ENCODE results near the gene GPC3.

The GPC3 gene

GRCh38 chrX:133633950-133634349 lies 351.4 kb downstream of the GPC3 start:
- H2BK15ac ChIP-seq (ENCODE audit: low read length), result no peak overlapping the region
- no peak overlapping the region for H3K9ac ChIP-seq (ENCODE audit: low read depth, low read length, poor library complexity)
- WGBS, 2 donors (ENCODE audit: extremely low coverage in 2 of 2, insufficient read length in 2 of 2, insufficient replicate concordance in 1 of 2), result no CpG with 5 or more reads among the region's 1 CpG
- no peaks in the 10 kb centered on the region for H3K27me3 ChIP-seq (ENCODE audit: control insufficient read depth in 3 of 3, insufficient read depth in 3 of 3, low read depth in 1 of 3, low read length in 3 of 3)
- H2BK12ac ChIP-seq (ENCODE audit: low read length), result no peak overlapping the region
- no peak overlapping the region for H4K8ac ChIP-seq (ENCODE audit: low read depth, low read length)
- no peak overlapping the region for H3K4me2 ChIP-seq (ENCODE audit: insufficient read depth, low read length, poor library complexity, severe bottlenecking)
- H3K9me3 ChIP-seq (replicated peaks in 1 of 2; ENCODE audit: control insufficient read depth in 2 of 2, insufficient read depth in 1 of 2, low read depth in 1 of 2, low read length in 2 of 2), result no peaks in the 10 kb centered on the region
- H2BK120ac ChIP-seq (ENCODE audit: low read depth, low read length), result no peak overlapping the region
- no peaks in the 10 kb centered on the region for H3K4me1 ChIP-seq (ENCODE audit: control insufficient read depth in 2 of 2, insufficient read depth in 1 of 2, low read depth in 1 of 2, low read length in 2 of 2)
- H3K36me3 ChIP-seq (replicated peaks in 1 of 2; ENCODE audit: control insufficient read depth in 2 of 2, insufficient read depth in 2 of 2, low read length in 2 of 2), result no peaks in the 10 kb centered on the region
- H3K18ac ChIP-seq (ENCODE audit: low read length), result no peak overlapping the region
- H3K79me1 ChIP-seq (ENCODE audit: low read depth, low read length), result no peaks in the 10 kb centered on the region
- no peak overlapping the region for H3K27ac ChIP-seq (replicated peaks; ENCODE audit: low read length)
- no peak for DNase-seq (ENCODE audit: low spot score)
- H2AK5ac ChIP-seq (ENCODE audit: low read depth, low read length), result no peak overlapping the region
- no peak overlapping the region for H3K4ac ChIP-seq (ENCODE audit: low read length)
- H4K91ac ChIP-seq (ENCODE audit: low read depth, low read length, poor library complexity), result no peak overlapping the region
- H3K14ac ChIP-seq (ENCODE audit: low read length), result no peak overlapping the region
- H3K4me3 ChIP-seq (ENCODE audit: low read length in 2 of 2), result no peak overlapping the region
- no peak overlapping the region for H3K23ac ChIP-seq (ENCODE audit: low read depth, low read length, poor library complexity)
- no peak overlapping the region for H2AFZ ChIP-seq (ENCODE audit: low read length)
- H2BK5ac ChIP-seq (ENCODE audit: low read length), result no peak overlapping the region

GRCh38 chrX:133633162-133633561 lies 352.2 kb downstream of the GPC3 start:
- no peak overlapping the region for H3K14ac ChIP-seq (ENCODE audit: low read length)
- no peak overlapping the region for H3K4ac ChIP-seq (ENCODE audit: low read length)
- no peak overlapping the region for H4K8ac ChIP-seq (ENCODE audit: low read depth, low read length)
- no peaks in the 10 kb centered on the region for H3K27me3 ChIP-seq (ENCODE audit: control insufficient read depth in 3 of 3, insufficient read depth in 3 of 3, low read depth in 1 of 3, low read length in 3 of 3)
- H3K23ac ChIP-seq (ENCODE audit: low read depth, low read length, poor library complexity), result no peak overlapping the region
- H3K9me3 ChIP-seq (replicated peaks in 1 of 2; ENCODE audit: control insufficient read depth in 2 of 2, insufficient read depth in 1 of 2, low read depth in 1 of 2, low read length in 2 of 2), result no peaks in the 10 kb centered on the region
- H4K91ac ChIP-seq (ENCODE audit: low read depth, low read length, poor library complexity), result no peak overlapping the region
- H2BK120ac ChIP-seq (ENCODE audit: low read depth, low read length), result no peak overlapping the region
- no peak overlapping the region for H3K4me2 ChIP-seq (ENCODE audit: insufficient read depth, low read length, poor library complexity, severe bottlenecking)
- H3K9ac ChIP-seq (ENCODE audit: low read depth, low read length, poor library complexity), result no peak overlapping the region
- no peaks in the 10 kb centered on the region for H3K36me3 ChIP-seq (replicated peaks in 1 of 2; ENCODE audit: control insufficient read depth in 2 of 2, insufficient read depth in 2 of 2, low read length in 2 of 2)
- no peak overlapping the region for H2BK12ac ChIP-seq (ENCODE audit: low read length)
- H3K4me1 ChIP-seq (ENCODE audit: control insufficient read depth in 2 of 2, insufficient read depth in 1 of 2, low read depth in 1 of 2, low read length in 2 of 2), result no peaks in the 10 kb centered on the region
- no peak overlapping the region for H2AFZ ChIP-seq (ENCODE audit: low read length)
- H3K18ac ChIP-seq (ENCODE audit: low read length), result no peak overlapping the region
- DNase-seq (ENCODE audit: low spot score), result no peak
- no peaks in the 10 kb centered on the region for H3K79me1 ChIP-seq (ENCODE audit: low read depth, low read length)
- no peak overlapping the region for H3K27ac ChIP-seq (replicated peaks; ENCODE audit: low read length)
- no peak overlapping the region for H3K4me3 ChIP-seq (ENCODE audit: low read length in 2 of 2)
- H2BK5ac ChIP-seq (ENCODE audit: low read length), result no peak overlapping the region
- no peak overlapping the region for H2BK15ac ChIP-seq (ENCODE audit: low read length)
- no peak overlapping the region for H2AK5ac ChIP-seq (ENCODE audit: low read depth, low read length)

DNA sequence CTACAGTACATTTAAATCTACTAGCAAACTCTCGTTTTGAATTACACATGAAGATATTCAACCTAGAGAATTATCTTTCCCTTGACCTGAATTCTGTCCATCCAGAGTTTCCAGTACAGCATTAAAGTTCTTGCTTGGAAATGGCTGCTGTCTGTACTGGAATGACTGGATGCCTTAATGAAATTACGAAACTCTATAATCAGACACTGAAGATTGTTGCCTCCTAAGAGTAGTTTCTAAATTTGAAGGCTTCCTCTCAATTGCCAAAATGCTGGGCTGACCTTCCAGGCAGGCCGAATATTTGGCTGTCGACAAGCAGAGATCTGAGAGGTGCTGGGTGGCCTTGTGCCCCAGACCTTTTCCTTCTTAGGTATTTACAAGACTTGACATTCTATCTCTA lies 355.0 kb downstream of the GPC3 start:
- Histone ChIP-seq H3K9ac (ENCODE audit: low read depth, low read length, poor library complexity) (no peak overlapping the region), H3K18ac (ENCODE audit: low read length) (no peak overlapping the region), H4K91ac (ENCODE audit: low read depth, low read length, poor library complexity) (no peak overlapping the region), H3K9me3 (replicated peaks in 1 of 2; ENCODE audit: control insufficient read depth in 2 of 2, insufficient read depth in 1 of 2, low read depth in 1 of 2, low read length in 2 of 2) (no peaks in the 10 kb centered on the region), H3K79me1 (ENCODE audit: low read depth, low read length) (no peaks in the 10 kb centered on the region), H2AFZ (ENCODE audit: low read length) (no peak overlapping the region), H2AK5ac (ENCODE audit: low read depth, low read length) (no peak overlapping the region), H3K23ac (ENCODE audit: low read depth, low read length, poor library complexity) (no peak overlapping the region), H3K4me1 (ENCODE audit: control insufficient read depth in 2 of 2, insufficient read depth in 1 of 2, low read depth in 1 of 2, low read length in 2 of 2) (no peaks in the 10 kb centered on the region), H2BK5ac (ENCODE audit: low read length) (no peak overlapping the region), H3K27me3 (ENCODE audit: control insufficient read depth in 3 of 3, insufficient read depth in 3 of 3, low read depth in 1 of 3, low read length in 3 of 3) (no peaks in the 10 kb centered on the region), H2BK12ac (ENCODE audit: low read length) (no peak overlapping the region), H3K4me2 (ENCODE audit: insufficient read depth, low read length, poor library complexity, severe bottlenecking) (no peak overlapping the region), H3K4me3 (ENCODE audit: low read length in 2 of 2) (no peak overlapping the region), H3K4ac (ENCODE audit: low read length) (no peak overlapping the region), H3K14ac (ENCODE audit: low read length) (no peak overlapping the region), H2BK120ac (ENCODE audit: low read depth, low read length) (no peak overlapping the region), H4K8ac (ENCODE audit: low read depth, low read length) (no peak overlapping the region), H2BK15ac (ENCODE audit: low read length) (no peak overlapping the region), H3K27ac (replicated peaks; ENCODE audit: low read length) (no peak overlapping the region), H3K36me3 (replicated peaks in 1 of 2; ENCODE audit: control insufficient read depth in 2 of 2, insufficient read depth in 2 of 2, low read length in 2 of 2) (no peaks in the 10 kb centered on the region)
- no CpG with 5 or more reads among the region's 4 CpGs for WGBS, 2 donors (ENCODE audit: extremely low coverage in 2 of 2, insufficient read length in 2 of 2, insufficient replicate concordance in 1 of 2)
- DNase-seq (ENCODE audit: low spot score), result no peak

DNA sequence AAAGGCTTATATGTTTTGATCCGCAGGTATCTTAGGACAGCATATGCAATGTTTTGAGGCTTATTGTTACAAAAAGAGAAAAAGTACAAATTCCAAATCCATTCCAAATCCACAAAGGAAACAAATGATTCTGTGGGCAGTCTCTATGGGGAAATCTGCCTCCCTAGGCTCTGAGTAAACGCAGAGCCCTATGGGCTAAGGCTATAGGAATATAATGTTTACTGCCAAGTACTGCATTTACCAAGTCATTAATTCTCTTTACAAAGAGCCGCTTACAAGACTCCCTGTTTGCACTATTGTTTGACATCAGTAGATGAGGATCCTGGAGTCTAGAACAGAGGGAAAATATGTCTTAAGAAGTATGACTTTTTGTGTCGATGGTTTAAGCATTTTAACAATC lies 357.7 kb downstream of the GPC3 start:
- H3K18ac ChIP-seq (ENCODE audit: low read length), result no peak overlapping the region
- H3K36me3 ChIP-seq (replicated peaks in 1 of 2; ENCODE audit: control insufficient read depth in 2 of 2, insufficient read depth in 2 of 2, low read length in 2 of 2), result no peaks in the 10 kb centered on the region
- no peak overlapping the region for H3K27ac ChIP-seq (replicated peaks; ENCODE audit: low read length)
- no peak overlapping the region for H2AK5ac ChIP-seq (ENCODE audit: low read depth, low read length)
- H4K91ac ChIP-seq (ENCODE audit: low read depth, low read length, poor library complexity), result no peak overlapping the region
- no peaks in the 10 kb centered on the region for H3K27me3 ChIP-seq (ENCODE audit: control insufficient read depth in 3 of 3, insufficient read depth in 3 of 3, low read depth in 1 of 3, low read length in 3 of 3)
- no peak overlapping the region for H2BK15ac ChIP-seq (ENCODE audit: low read length)
- H3K4me2 ChIP-seq (ENCODE audit: insufficient read depth, low read length, poor library complexity, severe bottlenecking), result no peak overlapping the region
- no peak overlapping the region for H2BK120ac ChIP-seq (ENCODE audit: low read depth, low read length)
- H3K14ac ChIP-seq (ENCODE audit: low read length), result no peak overlapping the region
- no CpG with 5 or more reads among the region's 4 CpGs for WGBS, 2 donors (ENCODE audit: extremely low coverage in 2 of 2, insufficient read length in 2 of 2, insufficient replicate concordance in 1 of 2)
- H3K4ac ChIP-seq (ENCODE audit: low read length), result no peak overlapping the region
- H3K23ac ChIP-seq (ENCODE audit: low read depth, low read length, poor library complexity), result no peak overlapping the region
- H4K8ac ChIP-seq (ENCODE audit: low read depth, low read length), result no peak overlapping the region
- H2BK12ac ChIP-seq (ENCODE audit: low read length), result no peak overlapping the region
- H3K4me1 ChIP-seq (ENCODE audit: control insufficient read depth in 2 of 2, insufficient read depth in 1 of 2, low read depth in 1 of 2, low read length in 2 of 2), result no peaks in the 10 kb centered on the region
- no peaks in the 10 kb centered on the region for H3K9me3 ChIP-seq (replicated peaks in 1 of 2; ENCODE audit: control insufficient read depth in 2 of 2, insufficient read depth in 1 of 2, low read depth in 1 of 2, low read length in 2 of 2)
- no peak overlapping the region for H3K9ac ChIP-seq (ENCODE audit: low read depth, low read length, poor library complexity)
- H3K4me3 ChIP-seq (ENCODE audit: low read length in 2 of 2), result no peak overlapping the region
- H3K79me1 ChIP-seq (ENCODE audit: low read depth, low read length), result no peaks in the 10 kb centered on the region
- H2BK5ac ChIP-seq (ENCODE audit: low read length), result no peak overlapping the region
- no peak for DNase-seq (ENCODE audit: low spot score)
- H2AFZ ChIP-seq (ENCODE audit: low read length), result no peak overlapping the region
